HepG2 (cell line): ENCODE data around the gene NABP1. TPM values are rescaled to one million over a fixed set of nuclear protein-coding genes. Genes with fewer than 3 reads are reported as not detected.

Source experiments
- ATAC-seq: fragments of 200-7000 bp; cut with Tn5 transposase; 3 replicates; pipeline ENCODE4 v1.9.1; 2020; ENCODE audit warnings: mild to moderate bottlenecking, moderate library complexity
- BruUV-seq: library from RNA; stranded (reverse); fragments of 400-500 nt; replicated peaks from 2 replicates; lab custom pipeline; 2021; lab: Mats Ljungman, UMichigan
- CTCF ChIA-PET: fragments of 300-600 bp; formaldehyde crosslinking; extraction: SDS; loops from one replicate; lab custom pipeline; 2021; ENCODE audit warnings: low total read pairs, inconsistent platforms, low intra/inter-chr PET ratio; lab: Yijun Ruan, JAX
- POLR2A ChIA-PET: fragments of 350-600 bp; sonication (Branson Sonifier 250); formaldehyde crosslinking; loops from one replicate; lab custom pipeline; 2020; ENCODE audit warnings: antibody characterized with exemption, inconsistent platforms; lab: Yijun Ruan, JAX
- DNase-seq: peaks from one replicate; pipeline ENCODE4 v3.0.0-alpha.2; 2015; ENCODE audit warnings: low spot score
- FAIRE-seq: peaks from 3 replicates; lab custom pipeline; 2011; peaks lifted over from hg19 to GRCh38; lab: Jason Lieb, UNC
- H2AFZ ChIP-seq: one replicate; pipeline ENCODE4 v1.6.1; 2011; ENCODE audit warnings: low read length, inconsistent platforms
- H3K27ac ChIP-seq: fragments of 300-600 bp; 3 replicates; pipeline ENCODE4 v1.8.0; 2011; ENCODE audit warnings: mixed run types, mild to moderate bottlenecking, mixed read lengths, low read length, inconsistent platforms; ENCODE audit not compliant: insufficient read depth; ENCODE audit errors: extremely low read length
- H3K27me3 ChIP-seq, 2 experiments: fragments of 200-600 bp in 1 of 2; 2 replicates in 1 of 2; 3 replicates in 1 of 2; pipeline versions ENCODE4 v1.6.0 to v1.8.0; 2011; ENCODE audit warnings: low read length in 2 of 2, mild to moderate bottlenecking in 2 of 2, moderate library complexity in 2 of 2, inconsistent platforms in 1 of 2; ENCODE audit not compliant: insufficient read depth in 2 of 2, control insufficient read depth in 1 of 2
- H3K36me3 ChIP-seq, 2 experiments: fragments of 200-600 bp in 1 of 2; replicated peaks in 1 of 2; 2 replicates in 1 of 2; 3 replicates in 1 of 2; pipeline versions ENCODE4 v1.5.1 to v1.8.0; 2011; ENCODE audit warnings: low read length in 2 of 2, inconsistent platforms in 1 of 2; ENCODE audit not compliant: insufficient read depth in 2 of 2, control insufficient read depth in 1 of 2
- H3K4me1 ChIP-seq: 2 replicates; pipeline ENCODE4 v1.5.1; 2012; ENCODE audit warnings: low read length, inconsistent platforms; ENCODE audit not compliant: insufficient read depth
- H3K4me2 ChIP-seq: 2 replicates; pipeline ENCODE4 v1.6.0; 2011; ENCODE audit warnings: low read depth, low read length, inconsistent platforms
- H3K4me3 ChIP-seq, 3 experiments: fragments of 200-600 bp in 1 of 3; sonication (generic), shearing (Covaris generic) in 1 of 3; replicated peaks in 1 of 3; 2 replicates each; pipeline ENCODE4 v1.5.1; 2011 to 2016; ENCODE audit warnings: low read length in 3 of 3, inconsistent platforms in 2 of 3, low read depth in 2 of 3, mild to moderate bottlenecking in 2 of 3, control low read depth in 1 of 3, mixed read lengths in 1 of 3; ENCODE audit not compliant: insufficient read depth in 1 of 3
- H3K79me2 ChIP-seq: one replicate; pipeline ENCODE4 v1.6.1; 2011; ENCODE audit warnings: low read length, inconsistent platforms; ENCODE audit not compliant: insufficient read depth
- H3K9ac ChIP-seq: 2 replicates; pipeline ENCODE4 v1.6.0; 2011; ENCODE audit warnings: mild to moderate bottlenecking, low read depth, low read length, inconsistent platforms; ENCODE audit not compliant: insufficient read depth
- H3K9me3 ChIP-seq: 2 replicates; pipeline ENCODE4 v1.5.1; 2012; ENCODE audit warnings: mild to moderate bottlenecking, low read length
- H4K20me1 ChIP-seq: 2 replicates; pipeline ENCODE4 v1.6.0; 2011; ENCODE audit warnings: inconsistent platforms, mild to moderate bottlenecking, low read length, moderate library complexity; ENCODE audit not compliant: insufficient read depth
- ASH2L ChIP-seq: fragments of 300-600, 200-600 bp; sonication (generic); IDR thresholded peaks from 2 replicates; pipeline ENCODE4 v1.7.0; 2017; ENCODE audit warnings: low read depth, mild to moderate bottlenecking, moderate library complexity, mixed read lengths, low read length; ENCODE audit not compliant: insufficient read length
- CREB1 ChIP-seq, 2 experiments: fragments of 450-650 bp in 1 of 2; IDR thresholded peaks; 2 replicates each; pipeline ENCODE4 v1.6.1; 2016 to 2017; ENCODE audit warnings: control low read depth in 1 of 2, mild to moderate bottlenecking in 1 of 2, missing compliant biosample characterization in 1 of 2, missing genetic modification characterization in 1 of 2
- FOXP4 ChIP-seq: sonication (generic); formaldehyde crosslinking; IDR thresholded peaks from 2 replicates; pipeline ENCODE4 v1.4.0; 2020; ENCODE audit warnings: missing genetic modification reagents
- NKX3-1 ChIP-seq: sonication (generic); formaldehyde crosslinking; IDR thresholded peaks from 2 replicates; pipeline ENCODE4 v1.5.0; 2020; ENCODE audit warnings: missing genetic modification reagents
- TBP ChIP-seq: sonication (generic); formaldehyde crosslinking; IDR thresholded peaks from 2 replicates; pipeline ENCODE4 v1.5.0; 2020; ENCODE audit warnings: missing genetic modification reagents
- U2AF2 ChIP-seq: fragments of 200-400 bp; formaldehyde crosslinking; IDR thresholded peaks from 2 replicates; pipeline ENCODE4 v1.6.1; 2017; ENCODE audit warnings: low read depth, mild to moderate bottlenecking, low read length
- ZNF616 ChIP-seq: sonication (generic); formaldehyde crosslinking; IDR thresholded peaks from 2 replicates; pipeline ENCODE4 v1.5.0; 2020; ENCODE audit warnings: low read depth, mild to moderate bottlenecking, missing genetic modification reagents
- ZNF761 ChIP-seq: sonication (generic); formaldehyde crosslinking; conservative IDR thresholded peaks from 2 replicates; pipeline ENCODE4 v1.4.0; 2020; ENCODE audit warnings: mild to moderate bottlenecking, missing genetic modification reagents
- WGBS: methylation state at CpG from one replicate; pipeline ENCODE4 v1.1.6; 2017; ENCODE audit warnings: low lambda C conversion rate; 5-methylcytosine and 5-hydroxymethylcytosine counted together
- in situ Hi-C: cut with HindIII; loops from 2 replicates; pipeline ENCODE4 v1.10.0; 2017; ENCODE audit warnings: low pct_unique_long_range_greater_than_20kb; ENCODE audit not compliant: extremely low pct_ligation_motif_present
- intact Hi-C: fragments of 100-400 bp; cut with micrococcal nuclease; formaldehyde crosslinking; loops from one replicate; pipeline ENCODE4 v1.10.0; 2022; ENCODE audit not compliant: unreplicated experiment
- polyA plus RNA-seq, 8 experiments: library from polyadenylated mRNA; depleted of rRNA in 3 of 8; stranded (reverse) in 7 of 8; unstranded in 1 of 8; fragments of >200 nt; fragmentation: Illumina TruSeq in 4 of 8; extraction: Trizol in 4 of 8; gene quantifications; 2 replicates each; pipeline versions ENCODE4 v1.2.1 to v1.2.3, GENCODE V29; 2011 to 2016; ENCODE audit warnings: low read depth in 4 of 8, missing spikeins in 1 of 8, mixed read lengths in 1 of 8; ENCODE audit not compliant: insufficient read depth in 1 of 8
- total RNA-seq, 5 experiments: library from RNA; depleted of rRNA; stranded (reverse); fragments of >200 nt; fragmentation: Illumina TruSeq; extraction: Trizol; gene quantifications; 2 replicates each; pipeline ENCODE4 v1.2.3, GENCODE V29; 2016; ENCODE audit warnings: low read depth in 1 of 5
- TF ChIP-seq, protein P1 (sequence below): sonication (generic); formaldehyde crosslinking; IDR thresholded peaks from 2 replicates; pipeline ENCODE4 v1.9.0; 2021; ENCODE audit warnings: missing genetic modification reagents, borderline replicate concordance
- TF ChIP-seq, protein P2 (sequence below): sonication (generic); formaldehyde crosslinking; conservative IDR thresholded peaks from 2 replicates; pipeline ENCODE4 v1.5.0; 2020; ENCODE audit warnings: missing genetic modification reagents

Gene NABP1
- total and polyA plus RNA-seq, 2 of the 13 experiments (the other 11 are each of a cell fraction or from before 2014, with no cell fraction given), result 14.9 to 19.8 TPM

DNA sequence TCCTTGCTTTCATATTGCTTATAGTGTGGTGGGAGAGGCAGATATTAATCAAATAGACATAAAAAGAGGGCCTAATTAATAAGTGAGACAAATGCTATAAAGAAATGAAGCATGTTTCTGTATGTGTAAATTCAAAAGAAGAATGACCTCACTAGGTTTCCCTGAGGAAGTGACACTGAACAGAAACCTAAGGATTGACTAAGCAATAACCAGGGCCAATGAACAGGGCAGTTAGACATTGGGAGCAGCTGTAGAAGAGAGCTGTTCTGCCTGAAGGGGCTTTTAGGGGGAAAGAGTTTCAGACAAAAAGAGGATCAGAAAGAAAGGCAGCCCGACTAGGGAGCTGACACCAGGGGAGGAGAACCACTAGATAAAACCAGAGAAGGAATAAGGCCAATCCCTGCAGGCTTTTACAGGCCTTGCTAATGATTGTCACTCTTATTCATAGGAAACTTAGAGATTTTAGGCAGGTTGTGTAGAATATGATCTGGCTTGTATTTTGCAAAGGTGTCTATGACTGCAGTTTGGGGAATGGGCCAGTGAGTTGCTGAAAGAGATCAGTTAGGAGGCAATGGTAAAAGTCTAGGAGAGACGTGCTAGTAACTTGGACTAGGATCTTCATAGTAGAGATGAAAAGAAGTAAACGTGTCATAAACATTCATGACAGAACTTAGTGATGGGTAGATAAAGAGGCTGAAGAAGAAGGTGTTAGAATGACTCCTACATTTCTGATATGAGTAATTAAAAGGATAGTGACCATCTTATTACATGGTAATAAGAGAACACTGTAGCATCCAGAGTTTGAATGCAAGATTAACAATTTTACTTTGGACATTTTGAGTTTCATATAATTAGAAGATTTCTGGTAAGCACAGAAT is 26.8 kb upstream of the NABP1 start:
- ChIA-PET POLR2A (no interaction called here), CTCF (no interaction called here)
- no peaks in the 10 kb centered on the region for H4K20me1 ChIP-seq
- 0 out of 2 replicates have a peak, but pooled peaks cover 7% of the 10 kb centered on the region for H3K4me1 ChIP-seq
- no peak for ATAC-seq
- H3K4me3 ChIP-seq, result no peak overlapping the region
- no peak overlapping the region for H3K27ac ChIP-seq
- no peaks in the 10 kb centered on the region for H3K27me3 ChIP-seq
- no peaks in the 10 kb centered on the region for H3K79me2 ChIP-seq
- in situ Hi-C loops (no loop called here), intact Hi-C loops (no loop called here)
- FAIRE-seq, result no peak
- TF ChIP-seq ZNF616, result no peak
- peak; percentile 29; the same call in 1 of the 2 replicates for TF ChIP-seq CREB1 (IDR thresholded peaks at IDR 0.05)
- no peak for TF ChIP-seq CREB1 (CRISPR knock-in tag; IDR thresholded peaks at IDR 0.05)
- H3K4me2 ChIP-seq, result no peak overlapping the region
- H3K36me3 ChIP-seq, result no peaks in the 10 kb centered on the region
- BruUV-seq, result no TSS peak
- H3K9ac ChIP-seq, result no peak overlapping the region
- 39% methylated on average over 3 of the region's 3 CpGs for WGBS
- H2AFZ ChIP-seq, result no peak overlapping the region
- no peak for DNase-seq
- H3K9me3 ChIP-seq, result no peaks in the 10 kb centered on the region

- POLR2A ChIA-PET, result interaction anchor here (1.0 kb wide), 1 partner anchor 24 kb away, joined by 3 read pairs; the partner anchor contains the start of gene NABP1
- in situ Hi-C loops, result no loop called here
- H3K4me2 ChIP-seq, result no peak overlapping the region
- H3K9me3 ChIP-seq, result no peaks in the 10 kb centered on the region
- no peak for FAIRE-seq
- CTCF ChIA-PET, result no interaction called here
- H4K20me1 ChIP-seq, result no peaks in the 10 kb centered on the region
- no peak overlapping the region for H3K27ac ChIP-seq
- no peak for ATAC-seq
- no peak overlapping the region for H3K9ac ChIP-seq
- DNase-seq, result no peak
- no peaks in the 10 kb centered on the region for H3K27me3 ChIP-seq
- H3K36me3 ChIP-seq, result no peaks in the 10 kb centered on the region
- 22% methylated on average over 5 of the region's 5 CpGs for WGBS
- H3K4me3 ChIP-seq, result no peak overlapping the region
- no TSS peak for BruUV-seq
- H3K79me2 ChIP-seq, result no peaks in the 10 kb centered on the region
- 0 out of 2 replicates have a peak, but pooled peaks cover 7% of the 10 kb centered on the region for H3K4me1 ChIP-seq
- no peak overlapping the region for H2AFZ ChIP-seq
- intact Hi-C loops, result no loop called here
- no peak for TF ChIP-seq FOXP4
- no peak for TF ChIP-seq NKX3-1 (CRISPR knock-in tag)
- no peak for TF ChIP-seq ASH2L
- no peak for TF ChIP-seq TBP
- TF ChIP-seq, protein P1, sequence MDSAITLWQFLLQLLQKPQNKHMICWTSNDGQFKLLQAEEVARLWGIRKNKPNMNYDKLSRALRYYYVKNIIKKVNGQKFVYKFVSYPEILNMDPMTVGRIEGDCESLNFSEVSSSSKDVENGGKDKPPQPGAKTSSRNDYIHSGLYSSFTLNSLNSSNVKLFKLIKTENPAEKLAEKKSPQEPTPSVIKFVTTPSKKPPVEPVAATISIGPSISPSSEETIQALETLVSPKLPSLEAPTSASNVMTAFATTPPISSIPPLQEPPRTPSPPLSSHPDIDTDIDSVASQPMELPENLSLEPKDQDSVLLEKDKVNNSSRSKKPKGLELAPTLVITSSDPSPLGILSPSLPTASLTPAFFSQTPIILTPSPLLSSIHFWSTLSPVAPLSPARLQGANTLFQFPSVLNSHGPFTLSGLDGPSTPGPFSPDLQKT, result no peak
- TF ChIP-seq, protein P2, sequence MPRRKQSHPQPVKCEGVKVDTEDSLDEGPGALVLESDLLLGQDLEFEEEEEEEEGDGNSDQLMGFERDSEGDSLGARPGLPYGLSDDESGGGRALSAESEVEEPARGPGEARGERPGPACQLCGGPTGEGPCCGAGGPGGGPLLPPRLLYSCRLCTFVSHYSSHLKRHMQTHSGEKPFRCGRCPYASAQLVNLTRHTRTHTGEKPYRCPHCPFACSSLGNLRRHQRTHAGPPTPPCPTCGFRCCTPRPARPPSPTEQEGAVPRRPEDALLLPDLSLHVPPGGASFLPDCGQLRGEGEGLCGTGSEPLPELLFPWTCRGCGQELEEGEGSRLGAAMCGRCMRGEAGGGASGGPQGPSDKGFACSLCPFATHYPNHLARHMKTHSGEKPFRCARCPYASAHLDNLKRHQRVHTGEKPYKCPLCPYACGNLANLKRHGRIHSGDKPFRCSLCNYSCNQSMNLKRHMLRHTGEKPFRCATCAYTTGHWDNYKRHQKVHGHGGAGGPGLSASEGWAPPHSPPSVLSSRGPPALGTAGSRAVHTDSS (CRISPR knock-in tag), result no peak
- TF ChIP-seq ZNF761 (CRISPR knock-in tag), result no peak
- no peak for TF ChIP-seq U2AF2
Measured at GRCh38 chr2:191653667-191654391, 24.1 kb upstream of the NABP1 start.
